HFF-Myc (cell line): ENCODE measurements around the gene ANKRD13C.
"Not testable (repeated sequence)": the region's sequence is repeated elsewhere in the genome, so short reads cannot be mapped to it uniquely, and the experiment has no call there.

Source experiments
- DNase-seq: peaks from one replicate; pipeline ENCODE4 v3.0.0-alpha.2; 2011; ENCODE audit warnings: low read depth; ENCODE audit errors: extremely low read depth
- H3K4me3 ChIP-seq: replicated peaks from 2 replicates; pipeline ENCODE4 v1.5.1; 2011; ENCODE audit warnings: low read depth, mild to moderate bottlenecking, control low read depth, low read length
- CTCF ChIP-seq: IDR thresholded peaks from 2 replicates; pipeline ENCODE4 v1.5.1; 2012; ENCODE audit warnings: mild to moderate bottlenecking, low read depth, low read length, control low read depth; ENCODE audit errors: missing control alignments

The ANKRD13C gene

GRCh38 chr1:70376196-70376595, 21.7 kb upstream of the ANKRD13C start:
- DNase-seq, result no peak
- no peak for TF ChIP-seq CTCF

GRCh38 chr1:70373580-70373979, 19.1 kb upstream of the ANKRD13C start:
- H3K4me3 ChIP-seq, DNase-seq: not testable (repeated sequence)

More at GRCh38 chr1:70376196-70376595, 21.7 kb upstream of the ANKRD13C start:
- no peak overlapping the region for H3K4me3 ChIP-seq

- no peak overlapping the region for H3K4me3 ChIP-seq
- no peak for DNase-seq
- no peak for TF ChIP-seq CTCF
Observed at GRCh38 chr1:70372426-70372825, 17.9 kb upstream of the ANKRD13C start.

- DNase-seq, H3K4me3 ChIP-seq: not testable (repeated sequence)
Observed at GRCh38 chr1:70371586-70371985, 17.1 kb upstream of the ANKRD13C start.

- DNase-seq, H3K4me3 ChIP-seq: not testable (repeated sequence)
Observed at GRCh38 chr1:70367397-70367796, 12.9 kb upstream of the ANKRD13C start.

GRCh38 chr1:70366997-70367396, 12.5 kb upstream of the ANKRD13C start:
- H3K4me3 ChIP-seq, DNase-seq: not testable (repeated sequence)

GRCh38 chr1:70366425-70366952, 12.0 kb upstream of the ANKRD13C start:
- DNase-seq, H3K4me3 ChIP-seq: not testable (repeated sequence)

- no peak for DNase-seq
- H3K4me3 ChIP-seq, result no peak overlapping the region
- no peak for TF ChIP-seq CTCF
Observed at GRCh38 chr1:70364439-70364838, 9.9 kb upstream of the ANKRD13C start.

GRCh38 chr1:70361727-70362398, 7.3 kb upstream of the ANKRD13C start:
- H3K4me3 ChIP-seq, result no peak overlapping the region
- TF ChIP-seq CTCF, result no peak
- no peak for DNase-seq
